Sigmoid colon (tissue), 4 donors: ENCODE results near the gene RNF217.

ENCODE experiments used
- EP300 ChIP-seq, 4 donors: sonication (generic); formaldehyde crosslinking; IDR thresholded peaks; one replicate each; pipeline ENCODE4 v1.6.1; 2017; ENCODE audit warnings: antibody characterized with exemption in 4 of 4
- TF ChIP-seq, protein P1 (sequence below), 4 experiments: fragments of 450-650 bp in 3 of 4; fragments of 200-600 bp in 1 of 4; IDR thresholded peaks; one replicate each; pipeline ENCODE4 v1.5.1; 2016 to 2019; ENCODE audit warnings: antibody characterized with exemption in 4 of 4, mild to moderate bottlenecking in 3 of 4, moderate library complexity in 2 of 4

DNA sequence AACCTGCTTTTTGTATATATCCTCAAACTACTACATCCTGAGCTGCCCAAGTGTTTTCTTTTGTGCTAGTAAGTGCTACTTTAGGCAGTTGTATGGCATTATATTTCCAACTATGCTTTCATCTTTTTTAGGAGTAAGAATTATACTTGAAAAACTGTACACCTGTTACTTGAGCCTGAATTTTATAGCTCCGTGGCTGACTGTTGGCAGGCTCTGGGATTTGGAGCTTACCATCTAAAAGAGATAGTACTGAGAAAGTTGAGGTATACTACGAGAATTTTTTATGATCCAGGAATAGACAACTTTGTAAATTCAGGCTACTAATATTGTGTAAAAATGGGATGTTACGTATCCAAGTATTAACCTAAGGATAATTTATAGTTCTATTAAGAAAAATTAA lies 32.4 kb downstream of the RNF217 start:
- TF ChIP-seq, protein P1, sequence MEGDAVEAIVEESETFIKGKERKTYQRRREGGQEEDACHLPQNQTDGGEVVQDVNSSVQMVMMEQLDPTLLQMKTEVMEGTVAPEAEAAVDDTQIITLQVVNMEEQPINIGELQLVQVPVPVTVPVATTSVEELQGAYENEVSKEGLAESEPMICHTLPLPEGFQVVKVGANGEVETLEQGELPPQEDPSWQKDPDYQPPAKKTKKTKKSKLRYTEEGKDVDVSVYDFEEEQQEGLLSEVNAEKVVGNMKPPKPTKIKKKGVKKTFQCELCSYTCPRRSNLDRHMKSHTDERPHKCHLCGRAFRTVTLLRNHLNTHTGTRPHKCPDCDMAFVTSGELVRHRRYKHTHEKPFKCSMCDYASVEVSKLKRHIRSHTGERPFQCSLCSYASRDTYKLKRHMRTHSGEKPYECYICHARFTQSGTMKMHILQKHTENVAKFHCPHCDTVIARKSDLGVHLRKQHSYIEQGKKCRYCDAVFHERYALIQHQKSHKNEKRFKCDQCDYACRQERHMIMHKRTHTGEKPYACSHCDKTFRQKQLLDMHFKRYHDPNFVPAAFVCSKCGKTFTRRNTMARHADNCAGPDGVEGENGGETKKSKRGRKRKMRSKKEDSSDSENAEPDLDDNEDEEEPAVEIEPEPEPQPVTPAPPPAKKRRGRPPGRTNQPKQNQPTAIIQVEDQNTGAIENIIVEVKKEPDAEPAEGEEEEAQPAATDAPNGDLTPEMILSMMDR (IDR thresholded peaks at IDR 0.05), result no peak
- TF ChIP-seq EP300 (IDR thresholded peaks at IDR 0.05), result no peak
